Testis (tissue), 3 donors: ENCODE data around the gene UMOD. TPM values are rescaled to one million over a fixed set of nuclear protein-coding genes. Genes with fewer than 3 reads are reported as not detected.
"Not testable (repeated sequence)": the region's sequence is repeated elsewhere in the genome, so short reads cannot be mapped to it uniquely, and the experiment has no call there.

ENCODE experiments used
- DNase-seq: peaks from one replicate; pipeline ENCODE4 v3.0.0-alpha.2; 2019
- H3K27ac ChIP-seq, 2 donors: fragments of 200-600 bp; sonication (generic); one replicate each; pipeline ENCODE4 v1.5.1; 2019
- H3K27me3 ChIP-seq: fragments of 200-600 bp; sonication (generic); one replicate; pipeline ENCODE4 v1.5.1; 2019
- H3K36me3 ChIP-seq: fragments of 200-600 bp; sonication (generic); one replicate; pipeline ENCODE4 v1.5.1; 2017; ENCODE audit warnings: low read depth; ENCODE audit errors: missing control alignments
- H3K4me1 ChIP-seq: fragments of 200-600 bp; sonication (generic); one replicate; pipeline ENCODE4 v1.5.1; 2019
- H3K4me3 ChIP-seq, 2 donors: fragments of 200-600 bp; sonication (generic); one replicate each; pipeline ENCODE4 v1.5.1; 2017 to 2019
- H3K9me3 ChIP-seq: fragments of 200-600 bp; sonication (generic); one replicate; pipeline ENCODE4 v1.5.1; 2017
- POLR2A ChIP-seq: fragments of 450-650 bp; IDR thresholded peaks from one replicate; pipeline ENCODE4 v1.6.1; 2017; ENCODE audit warnings: antibody characterized with exemption, mild to moderate bottlenecking, moderate library complexity
- WGBS, 2 donors: methylation state at CpG; one replicate each; pipeline ENCODE4 v1.1.5; 2018; 5-methylcytosine and 5-hydroxymethylcytosine counted together
- intact Hi-C: fragments of 100-400 bp; cut with DNase I; formaldehyde crosslinking; loops from one replicate; pipeline ENCODE4 v1.15.1; 2023; ENCODE audit warnings: low total_unique reads
- polyA plus RNA-seq: library from polyadenylated mRNA; stranded (reverse); fragments of 350-450 nt; fragmentation: Illumina TruSeq; extraction: RNeasy Lipid Tissue Mini Kit (QIAGEN cat#74804); gene quantifications from one replicate; pipeline ENCODE4 v1.2.3, GENCODE V29; 2014; ENCODE audit warnings: low read depth, low replicate concordance; ENCODE audit not compliant: insufficient read depth
- total RNA-seq, 2 donors: library from RNA; depleted of rRNA; stranded (reverse); fragments of >200 nt; gene quantifications; one replicate each; pipeline ENCODE4 v1.2.3, GENCODE V29; 2016
- TF ChIP-seq, protein P1 (sequence below), 3 experiments: fragments of 450-650 bp in 2 of 3; fragments of 200-600 bp in 1 of 3; sonication (generic) in 1 of 3; IDR thresholded peaks; one replicate each; pipeline ENCODE4 v1.5.1; 2016 to 2019; ENCODE audit warnings: antibody characterized with exemption in 3 of 3, mild to moderate bottlenecking in 2 of 3, moderate library complexity in 1 of 3

The UMOD gene
- total and polyA plus RNA-seq, 3 donors from 2014 or later = 0.43 to 3.8 (median 0.99) TPM

DNA sequence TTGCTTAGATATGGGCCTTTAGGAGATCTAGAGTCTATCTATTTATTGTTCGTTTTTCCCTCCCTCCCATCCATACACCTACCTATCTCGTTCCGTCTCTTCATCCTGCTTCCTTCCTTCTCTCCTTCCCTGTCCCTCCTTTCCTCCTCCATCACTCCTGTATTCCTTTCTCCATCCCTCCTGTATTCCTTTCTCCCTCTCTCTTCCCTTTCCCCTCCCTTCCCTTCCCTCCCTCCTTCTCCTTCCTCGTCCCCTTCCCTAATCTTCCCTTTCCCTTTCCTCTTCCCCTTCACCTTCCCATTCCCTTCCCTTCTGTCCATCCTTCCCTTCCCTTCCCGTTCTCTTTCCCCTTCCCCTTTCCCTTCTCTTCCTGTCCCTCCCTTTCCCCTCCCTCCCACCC is 35.8 kb downstream of the UMOD start:
- H3K36me3 ChIP-seq = no peaks in the 10 kb centered on the region
- no peak overlapping the region for H3K4me3 ChIP-seq
- no peaks in the 10 kb centered on the region for H3K9me3 ChIP-seq
- TF ChIP-seq, protein P1, sequence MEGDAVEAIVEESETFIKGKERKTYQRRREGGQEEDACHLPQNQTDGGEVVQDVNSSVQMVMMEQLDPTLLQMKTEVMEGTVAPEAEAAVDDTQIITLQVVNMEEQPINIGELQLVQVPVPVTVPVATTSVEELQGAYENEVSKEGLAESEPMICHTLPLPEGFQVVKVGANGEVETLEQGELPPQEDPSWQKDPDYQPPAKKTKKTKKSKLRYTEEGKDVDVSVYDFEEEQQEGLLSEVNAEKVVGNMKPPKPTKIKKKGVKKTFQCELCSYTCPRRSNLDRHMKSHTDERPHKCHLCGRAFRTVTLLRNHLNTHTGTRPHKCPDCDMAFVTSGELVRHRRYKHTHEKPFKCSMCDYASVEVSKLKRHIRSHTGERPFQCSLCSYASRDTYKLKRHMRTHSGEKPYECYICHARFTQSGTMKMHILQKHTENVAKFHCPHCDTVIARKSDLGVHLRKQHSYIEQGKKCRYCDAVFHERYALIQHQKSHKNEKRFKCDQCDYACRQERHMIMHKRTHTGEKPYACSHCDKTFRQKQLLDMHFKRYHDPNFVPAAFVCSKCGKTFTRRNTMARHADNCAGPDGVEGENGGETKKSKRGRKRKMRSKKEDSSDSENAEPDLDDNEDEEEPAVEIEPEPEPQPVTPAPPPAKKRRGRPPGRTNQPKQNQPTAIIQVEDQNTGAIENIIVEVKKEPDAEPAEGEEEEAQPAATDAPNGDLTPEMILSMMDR (IDR thresholded peaks at IDR 0.05) = no peak
- no peak for TF ChIP-seq POLR2A
- no peak overlapping the region for H3K27ac ChIP-seq
- no peaks in the 10 kb centered on the region for H3K27me3 ChIP-seq
- no peak for DNase-seq
- intact Hi-C loops = no loop called here
- no peaks in the 10 kb centered on the region for H3K4me1 ChIP-seq
- WGBS, 2 donors = 69 to 75% methylated on average over 5 of the region's 5 CpGs

DNA sequence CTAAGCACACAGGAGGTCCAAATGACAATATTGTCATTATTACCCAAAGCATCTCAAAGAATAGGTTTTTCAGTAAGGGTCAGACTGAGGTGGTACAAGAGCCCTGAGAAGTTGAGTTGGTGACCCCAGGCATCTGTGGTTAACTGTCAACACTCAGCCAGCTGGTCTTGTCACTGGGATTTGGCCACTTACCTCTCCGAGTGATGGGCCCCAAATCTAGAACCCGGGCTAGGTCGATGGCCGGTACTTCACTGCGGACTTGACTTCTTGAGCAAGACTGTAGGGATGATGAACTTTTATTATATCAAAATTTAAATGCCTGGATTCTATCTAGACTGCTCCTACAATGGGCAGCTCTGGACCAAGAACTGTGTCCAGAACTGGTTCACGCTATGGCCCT is 36.8 kb downstream of the UMOD start:
- intact Hi-C loops = no loop called here

DNA sequence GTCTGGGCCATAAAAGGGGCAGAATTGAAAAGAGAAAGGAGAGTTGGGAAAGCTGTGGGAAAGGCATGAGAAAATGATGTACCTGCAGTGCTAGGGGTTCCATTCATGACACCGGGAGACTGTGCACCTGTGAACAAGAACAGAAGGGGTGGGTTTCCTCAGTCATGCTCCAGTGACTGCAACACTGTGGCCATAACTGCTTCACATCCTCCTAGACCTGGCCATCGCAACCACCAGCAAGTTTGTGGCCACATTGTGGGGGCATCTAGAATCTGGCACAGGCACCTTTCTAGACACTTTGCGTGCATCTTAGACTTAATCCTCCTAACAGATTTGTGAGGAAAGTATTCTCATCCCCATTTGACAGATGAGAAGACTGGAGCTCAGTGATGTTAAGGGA is 37.9 kb downstream of the UMOD start:
- H3K27me3 ChIP-seq = no peaks in the 10 kb centered on the region
- WGBS, 2 donors = 81 to 93% methylated on average over 3 of the region's 3 CpGs
- no peaks in the 10 kb centered on the region for H3K36me3 ChIP-seq
- intact Hi-C loops = no loop called here
- H3K27ac ChIP-seq = no peak overlapping the region
- no peak for DNase-seq
- H3K4me1 ChIP-seq = no peaks in the 10 kb centered on the region
- no peak overlapping the region for H3K4me3 ChIP-seq
- no peaks in the 10 kb centered on the region for H3K9me3 ChIP-seq
- TF ChIP-seq, protein P1 (IDR thresholded peaks at IDR 0.05) = no peak
- no peak for TF ChIP-seq POLR2A

More for the DNA sequence above, 36.8 kb downstream of the UMOD start:
- Histone ChIP-seq H3K27ac (no peak overlapping the region), H3K4me3 (no peak overlapping the region), H3K36me3 (no peaks in the 10 kb centered on the region), H3K27me3 (no peaks in the 10 kb centered on the region), H3K4me1 (no peaks in the 10 kb centered on the region), H3K9me3 (no peaks in the 10 kb centered on the region)
- no peak for DNase-seq
- 81 to 94% methylated on average over 5 to 6 of the region's 6 CpGs for WGBS, 2 donors
- TF ChIP-seq POLR2A = no peak
- TF ChIP-seq, protein P1 (IDR thresholded peaks at IDR 0.05) = no peak

DNA sequence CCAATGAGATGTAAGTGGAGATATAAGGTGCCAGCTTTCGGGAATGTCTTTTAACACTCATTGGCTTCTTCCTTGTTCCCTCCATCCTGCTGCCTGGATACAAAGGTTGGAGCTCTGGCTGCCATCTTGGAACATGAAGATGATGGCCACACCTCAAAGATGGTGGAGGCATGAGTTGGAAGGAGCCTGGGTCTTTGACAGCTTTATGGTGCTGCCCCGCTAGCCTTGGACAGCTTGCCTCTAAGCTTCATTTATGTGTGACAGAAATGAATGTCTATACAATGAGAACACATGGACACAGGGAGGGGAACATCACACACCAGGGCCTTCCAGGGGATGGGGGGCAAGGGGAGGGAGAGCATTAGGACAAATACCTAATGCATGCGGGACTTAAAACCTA is 38.8 kb downstream of the UMOD start:
- no peak overlapping the region for H3K27ac ChIP-seq
- H3K27me3 ChIP-seq = no peaks in the 10 kb centered on the region
- WGBS, 2 donors = 83 to 94% methylated on average over 3 of the region's 3 CpGs
- no peaks in the 10 kb centered on the region for H3K4me1 ChIP-seq
- TF ChIP-seq, protein P1 (IDR thresholded peaks at IDR 0.05) = no peak
- no peak for TF ChIP-seq POLR2A
- intact Hi-C loops = no loop called here
- DNase-seq = no peak
- no peaks in the 10 kb centered on the region for H3K36me3 ChIP-seq
- H3K4me3 ChIP-seq = no peak overlapping the region
- H3K9me3 ChIP-seq = no peaks in the 10 kb centered on the region

DNA sequence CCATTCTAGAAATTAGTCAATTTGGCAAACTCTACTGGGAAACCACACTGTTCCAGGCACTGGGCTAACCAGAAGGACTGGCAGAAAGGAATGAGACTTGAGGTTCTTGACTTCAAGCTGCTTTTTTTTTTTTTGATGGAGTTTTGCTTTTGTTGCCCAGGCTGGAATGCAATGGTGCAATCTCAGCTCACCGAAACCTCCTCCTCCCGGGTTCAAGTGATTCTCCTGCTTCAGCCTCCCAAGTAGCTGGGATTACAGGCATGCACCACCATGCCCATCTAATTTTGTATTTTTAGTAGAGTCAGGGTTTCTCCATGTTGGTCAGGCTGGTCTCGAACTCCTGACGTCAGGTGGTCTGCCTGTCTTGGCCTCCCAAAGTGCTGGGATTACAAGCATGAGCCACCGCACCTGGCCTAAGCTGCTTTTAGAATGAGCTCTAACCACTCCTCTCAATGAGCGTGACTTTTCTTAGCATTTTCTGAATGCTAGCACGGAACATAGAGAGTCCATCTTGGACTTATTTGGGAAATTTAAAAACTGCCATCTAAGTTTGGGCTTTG is 39.9 kb downstream of the UMOD start:
- 91 to 92% methylated on average over 7 of the region's 7 CpGs for WGBS, 2 donors
- H3K4me1 ChIP-seq, H3K27me3 ChIP-seq, H3K36me3 ChIP-seq, H3K27ac ChIP-seq, intact Hi-C loops, DNase-seq, H3K9me3 ChIP-seq, H3K4me3 ChIP-seq: not testable (repeated sequence)
